ENCODE measurements around the gene B3GAT3.

DNA sequence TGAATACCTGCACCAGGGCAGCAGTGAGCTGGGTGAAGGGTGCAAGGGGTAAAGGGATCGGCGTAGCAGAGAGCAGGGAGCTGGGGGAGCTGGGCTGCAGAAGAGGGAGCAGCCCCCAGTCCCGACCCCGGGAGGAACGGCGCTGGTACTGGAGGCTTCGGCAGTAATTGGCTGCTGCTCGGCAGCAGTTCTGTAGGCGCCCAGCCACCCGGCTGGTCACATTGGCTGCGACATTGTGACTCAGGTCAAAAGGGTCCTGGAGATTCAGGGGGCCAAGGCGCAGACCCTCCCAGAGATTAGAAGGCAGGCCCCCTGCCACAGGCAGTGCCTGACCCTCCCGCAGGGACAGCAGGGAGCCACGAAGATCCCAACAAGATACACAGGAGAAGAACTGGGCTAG is 45.9 kb downstream of the B3GAT3 start:
- TF ChIP-seq, protein P1, sequence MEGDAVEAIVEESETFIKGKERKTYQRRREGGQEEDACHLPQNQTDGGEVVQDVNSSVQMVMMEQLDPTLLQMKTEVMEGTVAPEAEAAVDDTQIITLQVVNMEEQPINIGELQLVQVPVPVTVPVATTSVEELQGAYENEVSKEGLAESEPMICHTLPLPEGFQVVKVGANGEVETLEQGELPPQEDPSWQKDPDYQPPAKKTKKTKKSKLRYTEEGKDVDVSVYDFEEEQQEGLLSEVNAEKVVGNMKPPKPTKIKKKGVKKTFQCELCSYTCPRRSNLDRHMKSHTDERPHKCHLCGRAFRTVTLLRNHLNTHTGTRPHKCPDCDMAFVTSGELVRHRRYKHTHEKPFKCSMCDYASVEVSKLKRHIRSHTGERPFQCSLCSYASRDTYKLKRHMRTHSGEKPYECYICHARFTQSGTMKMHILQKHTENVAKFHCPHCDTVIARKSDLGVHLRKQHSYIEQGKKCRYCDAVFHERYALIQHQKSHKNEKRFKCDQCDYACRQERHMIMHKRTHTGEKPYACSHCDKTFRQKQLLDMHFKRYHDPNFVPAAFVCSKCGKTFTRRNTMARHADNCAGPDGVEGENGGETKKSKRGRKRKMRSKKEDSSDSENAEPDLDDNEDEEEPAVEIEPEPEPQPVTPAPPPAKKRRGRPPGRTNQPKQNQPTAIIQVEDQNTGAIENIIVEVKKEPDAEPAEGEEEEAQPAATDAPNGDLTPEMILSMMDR (IDR thresholded peaks at IDR 0.05 in 8 of 11, conservative IDR thresholded peaks at IDR 0.05 in 3 of 11): no peak
- TF ChIP-seq POLR2A (IDR thresholded peaks at IDR 0.05): no peak
